SW 1271 (cell line): ENCODE data around the gene LRRC75A.

ENCODE experiments used
- DNase-seq, 2 experiments: peaks; one replicate each; lab custom pipeline; 2025; lab: John Stamatoyannopoulos, UW

The LRRC75A gene

GRCh38 chr17:16491703-16492612 lies at the start of gene LRRC75A:
LRRC75A (minus strand) TSS chr17:16492193; CDS start chr17:16491990, 203 bp downstream.
- peak in 1 of 2 experiments; percentile 45 for DNase-seq

- DNase-seq: no peak
Measured at GRCh38 chr17:16537130-16537458, 45.1 kb upstream of the LRRC75A start.

GRCh38 chr17:16534236-16534635 lies 42.2 kb upstream of the LRRC75A start:
- no peak for DNase-seq

- no peak for DNase-seq
Measured at GRCh38 chr17:16529906-16530305, 37.9 kb upstream of the LRRC75A start.

GRCh38 chr17:16527298-16527697 lies 35.3 kb upstream of the LRRC75A start:
- no peak for DNase-seq

- DNase-seq: peak in 1 of 2 experiments; percentile 52
Measured at GRCh38 chr17:16525556-16525955, 33.6 kb upstream of the LRRC75A start.

- DNase-seq: peak; percentile 63 to 93
Measured at GRCh38 chr17:16521070-16521727, 29.2 kb upstream of the LRRC75A start.

GRCh38 chr17:16519021-16519420 lies 27.0 kb upstream of the LRRC75A start:
- DNase-seq: no peak

- no peak for DNase-seq
Measured at GRCh38 chr17:16517477-16517876, 25.5 kb upstream of the LRRC75A start.

- DNase-seq: no peak
Measured at GRCh38 chr17:16516594-16517051, 24.6 kb upstream of the LRRC75A start.

GRCh38 chr17:16515933-16516332 lies 23.9 kb upstream of the LRRC75A start:
- DNase-seq: no peak

- no peak for DNase-seq
Measured at GRCh38 chr17:16513873-16514272, 21.9 kb upstream of the LRRC75A start.

- no peak for DNase-seq
Measured at GRCh38 chr17:16512011-16512410, 20.0 kb upstream of the LRRC75A start.

GRCh38 chr17:16511593-16511992 lies 19.6 kb upstream of the LRRC75A start:
- no peak for DNase-seq

- no peak for DNase-seq
Measured at GRCh38 chr17:16507918-16508533, 16.0 kb upstream of the LRRC75A start.

GRCh38 chr17:16506188-16506587 lies 14.2 kb upstream of the LRRC75A start:
- no peak for DNase-seq

- DNase-seq: no peak
Measured at GRCh38 chr17:16504984-16505383, 13.0 kb upstream of the LRRC75A start.

- no peak for DNase-seq
Measured at GRCh38 chr17:16496820-16497489, 5.0 kb upstream of the LRRC75A start.

GRCh38 chr17:16495980-16496819 lies 4.2 kb upstream of the LRRC75A start:
- DNase-seq: no peak

- DNase-seq: no peak
Measured at GRCh38 chr17:16495561-16495960, 3.6 kb upstream of the LRRC75A start.

- no peak for DNase-seq
Measured at GRCh38 chr17:16494059-16494458, 2.1 kb upstream of the LRRC75A start.
